HUES48 (cell line): Measurements from ENCODE around the gene RFX5.

Experiments used
- H3K27ac ChIP-seq: one replicate; pipeline ENCODE4 v1.7.0; 2013; ENCODE audit warnings: low read depth, low read length, inconsistent platforms
- H3K27me3 ChIP-seq: 2 replicates; pipeline ENCODE4 v1.6.1; 2013; ENCODE audit warnings: mild to moderate bottlenecking, low read length; ENCODE audit not compliant: control insufficient read depth, insufficient read depth
- H3K36me3 ChIP-seq: 2 replicates; pipeline ENCODE4 v1.6.1; 2013; ENCODE audit warnings: low read length; ENCODE audit not compliant: control insufficient read depth, insufficient read depth
- H3K4me1 ChIP-seq: 2 replicates; pipeline ENCODE4 v1.6.1; 2013; ENCODE audit warnings: mild to moderate bottlenecking, low read length; ENCODE audit not compliant: control insufficient read depth, insufficient read depth
- H3K4me3 ChIP-seq: 2 replicates; pipeline ENCODE4 v1.5.1; 2013; ENCODE audit warnings: mild to moderate bottlenecking, low read depth, low read length
- H3K9ac ChIP-seq: 2 replicates; pipeline ENCODE4 v1.6.1; 2013; ENCODE audit warnings: mild to moderate bottlenecking, low read depth, low read length, moderate library complexity
- H3K9me3 ChIP-seq: 2 replicates; pipeline ENCODE4 v1.6.1; 2013; ENCODE audit warnings: low read length; ENCODE audit not compliant: control insufficient read depth, insufficient read depth

RFX5 gene

GRCh38 chr1:151315565-151316235 lies 31.4 kb downstream of the RFX5 start:
- Histone ChIP-seq H3K4me3 (no peak overlapping the region), H3K4me1 (no peaks in the 10 kb centered on the region), H3K9ac (no peak overlapping the region), H3K9me3 (no peaks in the 10 kb centered on the region), H3K27me3 (no peaks in the 10 kb centered on the region), H3K36me3 (peaks cover 52% of the 10 kb centered on the region), H3K27ac (no peak overlapping the region)

- no peaks in the 10 kb centered on the region for H3K27me3 ChIP-seq
- no peaks in the 10 kb centered on the region for H3K9me3 ChIP-seq
- H3K36me3 ChIP-seq = peaks cover 48% of the 10 kb centered on the region
- H3K27ac ChIP-seq = no peak overlapping the region
- H3K4me3 ChIP-seq = no peak overlapping the region
- no peak overlapping the region for H3K9ac ChIP-seq
- H3K4me1 ChIP-seq = peaks cover 8% of the 10 kb centered on the region
These were observed 32.7 kb downstream of the RFX5 start for GRCh38 chr1:151314137-151314875.

GRCh38 chr1:151313501-151313900 lies 33.6 kb downstream of the RFX5 start:
- Histone ChIP-seq H3K36me3 (peaks cover 53% of the 10 kb centered on the region), H3K9ac (no peak overlapping the region), H3K4me3 (no peak overlapping the region), H3K27ac (no peak overlapping the region), H3K9me3 (no peaks in the 10 kb centered on the region), H3K4me1 (peaks cover 8% of the 10 kb centered on the region), H3K27me3 (no peaks in the 10 kb centered on the region)

GRCh38 chr1:151312826-151313225 lies 34.2 kb downstream of the RFX5 start:
- H3K9me3 ChIP-seq = no peaks in the 10 kb centered on the region
- H3K4me1 ChIP-seq = peaks cover 8% of the 10 kb centered on the region
- H3K36me3 ChIP-seq = peaks cover 60% of the 10 kb centered on the region
- no peak overlapping the region for H3K27ac ChIP-seq
- H3K9ac ChIP-seq = no peak overlapping the region
- H3K4me3 ChIP-seq = no peak overlapping the region
- H3K27me3 ChIP-seq = no peaks in the 10 kb centered on the region

GRCh38 chr1:151312411-151312810 lies 34.6 kb downstream of the RFX5 start:
- Histone ChIP-seq H3K9ac (no peak overlapping the region), H3K36me3 (peaks cover 64% of the 10 kb centered on the region), H3K27me3 (no peaks in the 10 kb centered on the region), H3K27ac (peak overlapping the region; percentile 73), H3K4me1 (peaks cover 8% of the 10 kb centered on the region), H3K9me3 (no peaks in the 10 kb centered on the region), H3K4me3 (no peak overlapping the region)

GRCh38 chr1:151311589-151312331 lies 35.3 kb downstream of the RFX5 start:
- Histone ChIP-seq H3K4me3 (no peak overlapping the region), H3K4me1 (peaks cover 8% of the 10 kb centered on the region), H3K36me3 (peaks cover 70% of the 10 kb centered on the region), H3K27ac (peak overlapping the region; percentile 73), H3K27me3 (no peaks in the 10 kb centered on the region), H3K9ac (no peak overlapping the region), H3K9me3 (no peaks in the 10 kb centered on the region)

GRCh38 chr1:151311011-151311410 lies 36.0 kb downstream of the RFX5 start:
- Histone ChIP-seq H3K36me3 (peaks cover 70% of the 10 kb centered on the region), H3K9ac (no peak overlapping the region), H3K4me1 (peaks cover 8% of the 10 kb centered on the region), H3K27ac (peak overlapping the region; percentile 73), H3K27me3 (no peaks in the 10 kb centered on the region), H3K4me3 (no peak overlapping the region), H3K9me3 (no peaks in the 10 kb centered on the region)

- no peak overlapping the region for H3K4me3 ChIP-seq
- H3K27me3 ChIP-seq = no peaks in the 10 kb centered on the region
- peak overlapping the region; percentile 68 for H3K27ac ChIP-seq
- H3K9me3 ChIP-seq = no peaks in the 10 kb centered on the region
- H3K9ac ChIP-seq = no peak overlapping the region
- peaks cover 8% of the 10 kb centered on the region for H3K4me1 ChIP-seq
- H3K36me3 ChIP-seq = peaks cover 73% of the 10 kb centered on the region
These were observed 37.2 kb downstream of the RFX5 start for GRCh38 chr1:151309811-151310323.

GRCh38 chr1:151294742-151295462 lies 52.1 kb downstream of the RFX5 start:
- peaks cover 24% of the 10 kb centered on the region for H3K4me1 ChIP-seq
- no peaks in the 10 kb centered on the region for H3K9me3 ChIP-seq
- H3K9ac ChIP-seq = 0 out of 2 replicates have a peak overlapping the region, but pooled peaks have one; percentile 21
- peaks cover 74% of the 10 kb centered on the region for H3K36me3 ChIP-seq
- peak overlapping the region; percentile 93 for H3K27ac ChIP-seq
- H3K27me3 ChIP-seq = no peaks in the 10 kb centered on the region
- H3K4me3 ChIP-seq = no peak overlapping the region

- no peak overlapping the region for H3K4me3 ChIP-seq
- no peaks in the 10 kb centered on the region for H3K9me3 ChIP-seq
- no peaks in the 10 kb centered on the region for H3K27me3 ChIP-seq
- H3K36me3 ChIP-seq = peaks cover 74% of the 10 kb centered on the region
- no peak overlapping the region for H3K27ac ChIP-seq
- peaks cover 24% of the 10 kb centered on the region for H3K4me1 ChIP-seq
- H3K9ac ChIP-seq = no peak overlapping the region
These were observed 54.0 kb downstream of the RFX5 start for GRCh38 chr1:151293093-151293492.
